ENCODE data around the gene YJEFN3. TPM values are rescaled to one million over a fixed set of nuclear protein-coding genes. Genes with fewer than 3 reads are reported as not detected.

YJEFN3 gene
- total RNA-seq, 4 donors from 2014 or later: 1.2 to 3.3 (median 2.8) TPM

DNA sequence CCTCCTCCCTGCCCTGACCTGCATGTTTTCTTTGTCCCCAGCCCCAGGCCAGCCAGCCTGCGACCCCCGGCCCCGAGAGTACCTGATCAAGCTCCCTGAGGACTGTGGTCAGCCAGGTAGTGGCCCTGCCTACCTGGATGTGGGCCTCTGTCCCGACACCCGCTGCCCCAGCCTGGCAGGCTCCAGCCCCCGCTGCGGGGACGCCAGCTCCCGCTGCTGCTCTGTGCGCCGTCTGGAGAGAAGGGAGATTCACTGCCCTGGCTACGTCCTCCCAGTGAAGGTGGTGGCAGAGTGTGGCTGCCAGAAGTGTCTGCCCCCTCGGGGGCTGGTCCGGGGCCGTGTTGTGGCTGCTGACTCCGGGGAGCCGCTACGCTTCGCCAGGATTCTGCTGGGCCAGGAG is 14.9 kb downstream of the YJEFN3 start:
- no peak overlapping the region for H3K27ac ChIP-seq (replicated peaks in 1 of 4)
- no peak for TF ChIP-seq POLR2AphosphoS5 (IDR thresholded peaks at IDR 0.05)
- no peak for TF ChIP-seq EP300 (IDR thresholded peaks at IDR 0.05)
- TF ChIP-seq, protein P1, sequence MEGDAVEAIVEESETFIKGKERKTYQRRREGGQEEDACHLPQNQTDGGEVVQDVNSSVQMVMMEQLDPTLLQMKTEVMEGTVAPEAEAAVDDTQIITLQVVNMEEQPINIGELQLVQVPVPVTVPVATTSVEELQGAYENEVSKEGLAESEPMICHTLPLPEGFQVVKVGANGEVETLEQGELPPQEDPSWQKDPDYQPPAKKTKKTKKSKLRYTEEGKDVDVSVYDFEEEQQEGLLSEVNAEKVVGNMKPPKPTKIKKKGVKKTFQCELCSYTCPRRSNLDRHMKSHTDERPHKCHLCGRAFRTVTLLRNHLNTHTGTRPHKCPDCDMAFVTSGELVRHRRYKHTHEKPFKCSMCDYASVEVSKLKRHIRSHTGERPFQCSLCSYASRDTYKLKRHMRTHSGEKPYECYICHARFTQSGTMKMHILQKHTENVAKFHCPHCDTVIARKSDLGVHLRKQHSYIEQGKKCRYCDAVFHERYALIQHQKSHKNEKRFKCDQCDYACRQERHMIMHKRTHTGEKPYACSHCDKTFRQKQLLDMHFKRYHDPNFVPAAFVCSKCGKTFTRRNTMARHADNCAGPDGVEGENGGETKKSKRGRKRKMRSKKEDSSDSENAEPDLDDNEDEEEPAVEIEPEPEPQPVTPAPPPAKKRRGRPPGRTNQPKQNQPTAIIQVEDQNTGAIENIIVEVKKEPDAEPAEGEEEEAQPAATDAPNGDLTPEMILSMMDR (IDR thresholded peaks at IDR 0.05): no peak
- no peak for TF ChIP-seq POLR2A (IDR thresholded peaks at IDR 0.05; ENCODE audit: low read depth)
- H3K4me1 ChIP-seq: peaks cover 24 to 31% (median 27%) of the 10 kb centered on the region in 4 donors
- 92% methylated on average over 18 of the region's 19 CpGs for WGBS
- no peaks in the 10 kb centered on the region for H3K36me3 ChIP-seq
- H3K9me3 ChIP-seq: peaks cover 0 to 4% (median 0%) of the 10 kb centered on the region in 4 donors
- H3K4me3 ChIP-seq: no peak overlapping the region
- no peak for DNase-seq (ENCODE audit: extremely low spot score)
- peaks cover 7 to 99% (median 42%) of the 10 kb centered on the region in 4 donors for H3K27me3 ChIP-seq
- intact Hi-C loops (cut with DNase I): no loop called here

DNA sequence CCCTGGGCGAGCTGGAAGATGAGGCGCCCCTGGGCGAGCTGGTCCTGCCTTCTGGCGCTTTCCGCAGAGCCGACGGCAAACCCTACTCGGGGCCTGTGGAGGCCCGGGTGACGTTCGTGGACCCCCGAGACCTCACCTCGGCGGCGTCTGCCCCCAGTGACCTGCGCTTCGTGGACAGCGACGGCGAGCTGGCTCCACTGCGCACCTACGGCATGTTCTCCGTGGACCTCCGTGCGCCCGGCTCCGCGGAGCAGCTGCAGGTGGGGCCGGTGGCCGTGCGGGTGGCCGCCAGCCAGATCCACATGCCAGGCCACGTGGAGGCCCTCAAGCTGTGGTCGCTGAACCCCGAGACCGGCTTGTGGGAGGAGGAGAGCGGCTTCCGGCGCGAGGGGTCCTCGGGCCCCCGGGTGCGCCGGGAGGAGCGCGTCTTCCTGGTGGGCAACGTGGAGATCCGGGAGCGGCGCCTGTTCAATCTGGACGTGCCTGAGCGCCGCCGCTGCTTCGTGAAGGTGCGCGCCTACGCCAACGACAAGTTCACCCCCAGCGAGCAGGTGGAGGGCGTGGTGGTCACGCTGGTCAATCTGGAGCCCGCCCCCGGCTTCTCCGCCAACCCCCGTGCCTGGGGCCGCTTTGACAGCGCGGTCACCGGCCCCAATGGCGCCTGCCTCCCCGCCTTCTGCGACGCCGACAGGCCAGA is 15.7 kb downstream of the YJEFN3 start:
- 87% methylated on average over 25 of the region's 75 CpGs for WGBS
- TF ChIP-seq POLR2A (IDR thresholded peaks at IDR 0.05; ENCODE audit: low read depth) (no peak), EP300 (IDR thresholded peaks at IDR 0.05) (no peak), POLR2AphosphoS5 (IDR thresholded peaks at IDR 0.05) (no peak)
- TF ChIP-seq, protein P1 (IDR thresholded peaks at IDR 0.05): no peak
- peaks cover 0 to 4% (median 0%) of the 10 kb centered on the region in 4 donors for H3K9me3 ChIP-seq
- H3K36me3 ChIP-seq: no peaks in the 10 kb centered on the region
- H3K4me3 ChIP-seq: no peak overlapping the region
- H3K4me1 ChIP-seq: peaks cover 19 to 28% (median 22%) of the 10 kb centered on the region in 4 donors
- H3K27ac ChIP-seq (replicated peaks in 1 of 4): no peak overlapping the region
- DNase-seq (ENCODE audit: extremely low spot score): no peak
- intact Hi-C loops (cut with DNase I): no loop called here
- H3K27me3 ChIP-seq: peaks cover 7 to 99% (median 34%) of the 10 kb centered on the region in 4 donors

DNA sequence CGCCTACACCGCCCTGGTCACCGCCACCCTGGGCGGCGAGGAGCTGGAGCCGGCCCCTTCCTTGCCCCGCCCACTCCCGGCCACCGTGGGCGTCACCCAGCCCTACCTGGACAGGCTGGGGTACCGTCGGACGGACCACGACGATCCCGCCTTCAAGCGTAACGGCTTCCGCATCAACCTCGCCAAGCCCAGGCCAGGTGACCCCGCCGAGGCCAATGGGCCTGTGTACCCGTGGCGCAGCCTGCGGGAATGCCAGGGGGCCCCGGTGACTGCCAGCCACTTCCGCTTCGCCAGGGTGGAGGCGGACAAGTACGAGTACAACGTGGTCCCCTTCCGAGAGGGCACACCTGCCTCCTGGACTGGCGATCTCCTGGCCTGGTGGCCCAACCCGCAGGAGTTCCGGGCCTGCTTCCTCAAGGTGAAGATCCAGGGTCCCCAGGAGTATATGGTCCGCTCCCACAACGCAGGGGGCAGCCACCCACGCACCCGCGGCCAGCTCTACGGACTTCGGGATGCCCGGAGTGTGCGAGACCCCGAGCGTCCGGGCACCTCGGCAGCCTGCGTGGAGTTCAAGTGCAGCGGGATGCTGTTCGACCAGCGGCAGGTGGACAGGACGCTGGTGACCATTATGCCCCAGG is 16.4 kb downstream of the YJEFN3 start:
- H3K27me3 ChIP-seq: peaks cover 7 to 99% (median 28%) of the 10 kb centered on the region in 4 donors
- peaks cover 16 to 28% (median 17%) of the 10 kb centered on the region in 4 donors for H3K4me1 ChIP-seq
- peaks cover 0 to 2% (median 0%) of the 10 kb centered on the region in 4 donors for H3K9me3 ChIP-seq
- H3K36me3 ChIP-seq: no peaks in the 10 kb centered on the region
- TF ChIP-seq, protein P1 (IDR thresholded peaks at IDR 0.05): no peak
- no peak for TF ChIP-seq EP300 (IDR thresholded peaks at IDR 0.05)
- TF ChIP-seq POLR2A (IDR thresholded peaks at IDR 0.05; ENCODE audit: low read depth): no peak
- TF ChIP-seq POLR2AphosphoS5 (IDR thresholded peaks at IDR 0.05): no peak
- no peak overlapping the region for H3K4me3 ChIP-seq
- DNase-seq (ENCODE audit: extremely low spot score): no peak
- 85% methylated on average over 24 of the region's 53 CpGs for WGBS
- no peak overlapping the region for H3K27ac ChIP-seq (replicated peaks in 1 of 4)
- intact Hi-C loops (cut with DNase I): no loop called here

- intact Hi-C loops (cut with DNase I): no loop called here
- WGBS: 100% methylated on average over 1 of the region's 23 CpGs
- Histone ChIP-seq H3K36me3 (no peaks in the 10 kb centered on the region), H3K9me3 (no peaks in the 10 kb centered on the region), H3K4me3 (no peak overlapping the region), H3K27me3 (peaks cover 2 to 99% (median 22%) of the 10 kb centered on the region in 4 donors), H3K27ac (replicated peaks in 1 of 4) (no peak overlapping the region), H3K4me1 (peaks cover 10 to 22% (median 11%) of the 10 kb centered on the region in 4 donors)
- DNase-seq (ENCODE audit: extremely low spot score): no peak
- no peak for TF ChIP-seq POLR2A (IDR thresholded peaks at IDR 0.05; ENCODE audit: low read depth)
- no peak for TF ChIP-seq POLR2AphosphoS5 (IDR thresholded peaks at IDR 0.05)
- TF ChIP-seq, protein P1 (IDR thresholded peaks at IDR 0.05): no peak
- TF ChIP-seq EP300 (IDR thresholded peaks at IDR 0.05): no peak
Measured at GRCh38 chr19:19545707-19546106, 17.0 kb downstream of the YJEFN3 start.

Data from esophagus muscularis mucosa (tissue), 4 donors.